Loucy (cell line): Measurements from ENCODE around the gene SDHAF2.
"Not testable (repeated sequence)": the region's sequence is repeated elsewhere in the genome, so short reads cannot be mapped to it uniquely, and the experiment has no call there.

ENCODE experiments used
- H2AFZ ChIP-seq: fragments of 200-600 bp; sonication (generic); 2 replicates; pipeline ENCODE4 v1.6.0; 2016; ENCODE audit warnings: antibody characterized with exemption, mild to moderate bottlenecking, low read length, moderate library complexity
- H3F3A ChIP-seq: fragments of 200-600 bp; 2 replicates; pipeline ENCODE4 v1.6.0; 2016; ENCODE audit warnings: antibody characterized with exemption, low read depth, mild to moderate bottlenecking
- H3K27me3 ChIP-seq: fragments of 200-600 bp; sonication (generic); 2 replicates; pipeline ENCODE4 v1.6.1; 2014; ENCODE audit warnings: low read length, mild to moderate bottlenecking; ENCODE audit not compliant: insufficient read depth, poor library complexity, severe bottlenecking
- H3K36me3 ChIP-seq: fragments of 200-600 bp; sonication (generic); 2 replicates; pipeline ENCODE4 v1.6.1; 2016; ENCODE audit warnings: low read length; ENCODE audit not compliant: insufficient read depth
- H3K4me1 ChIP-seq: fragments of 200-600 bp; sonication (generic); 2 replicates; pipeline ENCODE4 v1.5.1; 2014; ENCODE audit warnings: low read length, mild to moderate bottlenecking; ENCODE audit not compliant: insufficient read depth, poor library complexity, severe bottlenecking
- H3K4me2 ChIP-seq: fragments of 200-600 bp; sonication (generic); 2 replicates; pipeline ENCODE4 v1.6.0; 2014; ENCODE audit warnings: antibody characterized with exemption, low read length, low read depth, mild to moderate bottlenecking; ENCODE audit not compliant: poor library complexity, severe bottlenecking
- H3K4me3 ChIP-seq: fragments of 200-600 bp; sonication (generic); 2 replicates; pipeline ENCODE4 v1.5.1; 2014; ENCODE audit warnings: low read length, mild to moderate bottlenecking, mixed read lengths; ENCODE audit not compliant: poor library complexity, severe bottlenecking
- H3K79me2 ChIP-seq: fragments of 200-600 bp; sonication (generic); 2 replicates; pipeline ENCODE4 v1.6.1; 2014; ENCODE audit warnings: low read length; ENCODE audit not compliant: insufficient read depth
- H3K9ac ChIP-seq: fragments of 200-600 bp; sonication (generic); 2 replicates; pipeline ENCODE4 v1.6.0; 2014; ENCODE audit warnings: mild to moderate bottlenecking, low read depth, low read length, moderate library complexity; ENCODE audit not compliant: poor library complexity, severe bottlenecking
- H3K9me2 ChIP-seq: fragments of 200-600 bp; sonication (generic); replicated peaks from 2 replicates; pipeline ENCODE4 v1.6.1; 2016; ENCODE audit warnings: low read depth, low read length, mixed read lengths
- H3K9me3 ChIP-seq: fragments of 200-600 bp; sonication (generic); 2 replicates; pipeline ENCODE4 v1.6.1; 2014; ENCODE audit warnings: mild to moderate bottlenecking, antibody characterized with exemption, low read length, low read depth; ENCODE audit not compliant: insufficient read depth
- H4K20me1 ChIP-seq: fragments of 200-600 bp; sonication (generic); 2 replicates; pipeline ENCODE4 v1.6.0; 2014; ENCODE audit warnings: antibody characterized with exemption, low read length, mild to moderate bottlenecking; ENCODE audit not compliant: insufficient read depth, poor library complexity, severe bottlenecking
- EZH2phosphoT487 ChIP-seq: fragments of 200-600 bp; IDR thresholded peaks from 2 replicates; pipeline ENCODE4 v1.6.1; 2018; ENCODE audit warnings: antibody characterized with exemption, mild to moderate bottlenecking, moderate library complexity, borderline replicate concordance
- TF ChIP-seq, protein P1 (sequence below): fragments of 200-600 bp; sonication (generic); conservative IDR thresholded peaks from 2 replicates; pipeline ENCODE4 v1.5.1; 2014; ENCODE audit warnings: mild to moderate bottlenecking, antibody characterized with exemption, low read length

The SDHAF2 gene

DNA sequence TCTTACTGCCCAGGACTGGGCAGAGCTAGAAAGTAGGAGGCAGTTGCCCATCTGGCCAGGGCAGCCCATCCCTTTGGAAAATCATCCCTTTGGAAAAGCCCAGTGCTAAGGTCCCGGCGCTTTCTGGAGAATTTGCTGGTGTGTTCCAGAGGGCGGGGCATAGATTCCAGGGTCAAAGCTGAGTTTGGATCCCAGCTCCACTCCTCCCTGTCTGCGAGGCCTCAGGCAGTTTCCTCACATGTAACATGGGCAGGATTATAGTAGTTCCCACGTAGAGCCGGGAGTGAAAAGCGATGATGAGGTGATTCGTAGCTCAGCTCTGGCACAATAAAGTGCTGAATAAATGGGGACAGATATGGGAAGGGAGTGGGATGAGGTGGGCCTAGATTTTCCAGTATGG, 47.2 kb downstream of the SDHAF2 start:
- TF ChIP-seq, protein P1, sequence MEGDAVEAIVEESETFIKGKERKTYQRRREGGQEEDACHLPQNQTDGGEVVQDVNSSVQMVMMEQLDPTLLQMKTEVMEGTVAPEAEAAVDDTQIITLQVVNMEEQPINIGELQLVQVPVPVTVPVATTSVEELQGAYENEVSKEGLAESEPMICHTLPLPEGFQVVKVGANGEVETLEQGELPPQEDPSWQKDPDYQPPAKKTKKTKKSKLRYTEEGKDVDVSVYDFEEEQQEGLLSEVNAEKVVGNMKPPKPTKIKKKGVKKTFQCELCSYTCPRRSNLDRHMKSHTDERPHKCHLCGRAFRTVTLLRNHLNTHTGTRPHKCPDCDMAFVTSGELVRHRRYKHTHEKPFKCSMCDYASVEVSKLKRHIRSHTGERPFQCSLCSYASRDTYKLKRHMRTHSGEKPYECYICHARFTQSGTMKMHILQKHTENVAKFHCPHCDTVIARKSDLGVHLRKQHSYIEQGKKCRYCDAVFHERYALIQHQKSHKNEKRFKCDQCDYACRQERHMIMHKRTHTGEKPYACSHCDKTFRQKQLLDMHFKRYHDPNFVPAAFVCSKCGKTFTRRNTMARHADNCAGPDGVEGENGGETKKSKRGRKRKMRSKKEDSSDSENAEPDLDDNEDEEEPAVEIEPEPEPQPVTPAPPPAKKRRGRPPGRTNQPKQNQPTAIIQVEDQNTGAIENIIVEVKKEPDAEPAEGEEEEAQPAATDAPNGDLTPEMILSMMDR, result no peak
- no peak for TF ChIP-seq EZH2phosphoT487
- Histone ChIP-seq H2AFZ (no peak overlapping the region), H3K9me3 (no peaks in the 10 kb centered on the region), H3K4me3 (no peak overlapping the region), H3K9me2 (no peaks in the 10 kb centered on the region), H4K20me1 (no peaks in the 10 kb centered on the region), H3K79me2 (no peaks in the 10 kb centered on the region), H3K4me1 (no peaks in the 10 kb centered on the region), H3F3A (no peaks in the 10 kb centered on the region), H3K36me3 (no peaks in the 10 kb centered on the region), H3K9ac (no peak overlapping the region), H3K27me3 (no peaks in the 10 kb centered on the region), H3K4me2 (no peak overlapping the region)

DNA sequence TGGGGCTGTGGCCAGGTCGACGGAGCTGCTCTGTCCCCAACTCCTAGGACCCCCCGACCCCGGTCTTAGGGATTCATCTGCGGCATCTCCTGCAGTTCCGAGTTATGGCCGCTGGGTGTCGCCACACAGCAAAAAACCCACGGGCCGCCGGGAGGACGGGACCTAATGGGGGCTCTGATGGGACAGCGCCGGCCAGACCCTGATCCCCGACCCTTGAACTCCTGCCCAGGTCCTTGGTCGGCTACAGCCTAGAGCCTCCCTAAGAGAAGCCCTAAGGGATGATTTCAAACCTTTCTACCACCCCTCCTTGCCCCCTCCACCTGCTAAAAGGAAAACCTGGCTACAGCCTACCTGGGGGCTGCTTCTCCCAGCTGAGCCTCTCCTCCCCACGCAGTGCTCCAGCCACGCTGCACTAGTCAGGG, 47.8 kb downstream of the SDHAF2 start:
- no peaks in the 10 kb centered on the region for H3F3A ChIP-seq
- no peaks in the 10 kb centered on the region for H3K36me3 ChIP-seq
- no peaks in the 10 kb centered on the region for H4K20me1 ChIP-seq
- no peaks in the 10 kb centered on the region for H3K9me2 ChIP-seq
- no peaks in the 10 kb centered on the region for H3K79me2 ChIP-seq
- H3K27me3 ChIP-seq, result no peaks in the 10 kb centered on the region
- no peaks in the 10 kb centered on the region for H3K9me3 ChIP-seq
- no peaks in the 10 kb centered on the region for H3K4me1 ChIP-seq
- no peak overlapping the region for H3K4me3 ChIP-seq
- TF ChIP-seq, protein P1, result peak; percentile 92
- no peak for TF ChIP-seq EZH2phosphoT487
- no peak overlapping the region for H3K9ac ChIP-seq
- H2AFZ ChIP-seq, result no peak overlapping the region
- H3K4me2 ChIP-seq, result peak overlapping the region; percentile 44

DNA sequence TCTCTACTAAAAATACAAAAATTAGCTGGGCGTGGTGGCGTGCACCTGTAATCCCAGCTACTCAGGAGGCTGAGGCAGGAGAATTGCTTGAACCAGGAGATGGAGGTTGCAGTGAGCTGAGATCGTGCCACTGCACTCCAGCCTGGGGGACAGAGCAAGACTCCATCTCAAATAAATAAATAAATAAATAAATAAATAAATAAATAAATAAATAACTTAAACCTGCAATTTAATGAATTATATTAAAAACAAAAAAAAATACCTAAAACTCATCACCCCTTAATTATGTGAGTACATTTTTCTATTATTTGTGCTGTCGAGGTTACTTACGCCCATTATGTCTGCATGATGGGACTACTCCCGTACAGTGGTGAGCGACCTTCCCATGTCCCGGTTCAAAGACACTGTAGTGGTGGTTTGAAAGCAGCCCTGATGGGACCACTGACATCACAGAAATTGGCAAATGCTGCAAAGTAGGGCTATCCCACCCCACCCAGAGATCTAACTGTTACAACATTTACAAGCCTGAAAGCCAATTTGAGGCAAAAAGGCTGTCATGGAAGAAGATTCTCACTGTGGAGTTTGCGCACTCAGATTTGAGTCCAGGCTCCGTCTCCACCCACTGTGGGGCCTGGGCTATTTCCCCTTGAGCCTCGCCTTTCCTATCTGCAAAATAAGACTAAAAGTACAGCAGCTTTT, 49.6 kb downstream of the SDHAF2 start:
- not testable (repeated sequence) for H4K20me1 ChIP-seq

More for the DNA sequence above, 49.6 kb downstream of the SDHAF2 start:
- H3K9me3 ChIP-seq, H3K9me2 ChIP-seq, H3K4me3 ChIP-seq, H3F3A ChIP-seq, H2AFZ ChIP-seq, H3K27me3 ChIP-seq, H3K9ac ChIP-seq, H3K79me2 ChIP-seq, H3K4me1 ChIP-seq, H3K36me3 ChIP-seq, H3K4me2 ChIP-seq: not testable (repeated sequence)
